ENCODE results near the gene CACNA1E. TPM values are rescaled to one million over a fixed set of nuclear protein-coding genes. Genes with fewer than 3 reads are reported as not detected.

CACNA1E gene
- polyA plus RNA-seq, 6 donors from 2014 or later: not detected

DNA sequence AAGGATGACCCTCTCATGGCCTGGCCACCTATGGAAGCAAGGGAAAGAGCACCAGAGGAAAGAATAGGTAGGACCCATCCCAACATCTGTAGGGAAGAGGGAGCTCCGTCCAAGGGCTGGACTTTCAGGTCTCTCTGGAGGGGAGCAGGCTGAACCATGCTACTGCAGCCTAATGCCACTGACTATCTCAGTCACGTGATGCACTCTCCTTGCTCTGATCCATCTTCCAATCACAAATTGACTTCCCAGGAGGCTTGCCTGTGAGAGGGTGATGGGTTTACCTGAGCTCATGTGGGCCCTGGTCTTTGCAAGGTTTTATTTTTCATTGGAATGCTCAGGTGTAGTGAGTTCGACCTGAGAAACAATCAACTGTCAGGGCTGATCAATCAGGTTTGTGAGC lies 128.8 kb downstream of the CACNA1E start:
- Mint-ChIP-seq H3K27ac (no peak overlapping the region), H3K4me1 (no peaks in the 10 kb centered on the region), H3K27me3 (no peaks in the 10 kb centered on the region), H3K36me3 (no peaks in the 10 kb centered on the region), H3K4me3 (no peak overlapping the region), H3K9me3 (peaks cover 0 to 10% (median 6%) of the 10 kb centered on the region in 7 donors)
- ATAC-seq (ENCODE audit: low read depth in 2 of 2) (no peak), DNase-seq (no peak)

GRCh38 chr1:181618559-181618958 lies 135.2 kb downstream of the CACNA1E start:
- peaks cover 0 to 9% (median 5%) of the 10 kb centered on the region in 7 donors for H3K9me3 Mint-ChIP-seq
- H3K27ac Mint-ChIP-seq: no peak overlapping the region
- H3K4me1 Mint-ChIP-seq: no peaks in the 10 kb centered on the region
- peaks cover 0 to 9% (median 5%) of the 10 kb centered on the region in 3 donors for H3K27me3 Mint-ChIP-seq
- H3K36me3 Mint-ChIP-seq: peaks cover 0 to 8% of the 10 kb centered on the region in 2 donors
- DNase-seq (no peak), ATAC-seq (ENCODE audit: low read depth in 2 of 2) (no peak)
- no peak overlapping the region for H3K4me3 Mint-ChIP-seq

GRCh38 chr1:181620183-181620582 lies 136.9 kb downstream of the CACNA1E start:
- Mint-ChIP-seq H3K4me1 (no peaks in the 10 kb centered on the region), H3K4me3 (no peak overlapping the region), H3K36me3 (peaks cover 0 to 8% of the 10 kb centered on the region in 2 donors), H3K27me3 (peaks cover 0 to 9% (median 5%) of the 10 kb centered on the region in 3 donors), H3K9me3 (peaks cover 0 to 5% (median 0%) of the 10 kb centered on the region in 7 donors), H3K27ac (no peak overlapping the region)
- ATAC-seq (ENCODE audit: low read depth in 2 of 2) (no peak), DNase-seq (no peak)

DNA sequence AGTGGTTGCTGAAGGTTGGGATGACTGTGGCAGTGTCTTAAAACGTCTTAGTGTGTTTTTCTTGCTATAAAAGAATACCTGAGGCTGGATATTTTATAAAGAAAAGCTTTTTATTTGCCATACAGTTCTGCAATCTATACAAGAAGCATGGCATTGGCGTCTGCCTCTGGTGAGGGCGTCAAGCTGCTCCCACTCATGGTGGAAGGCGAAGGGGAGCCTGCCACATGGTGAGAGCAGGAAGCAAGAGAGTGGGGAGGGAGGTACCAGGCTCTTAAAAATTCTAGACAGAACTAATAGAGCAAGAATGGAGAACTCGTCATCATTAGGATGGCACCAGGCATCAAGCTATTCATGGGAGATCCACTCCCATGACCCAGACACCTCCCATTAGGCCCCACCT lies 140.5 kb downstream of the CACNA1E start:
- DNase-seq (no peak), ATAC-seq (ENCODE audit: low read depth in 2 of 2) (no peak)
- H3K9me3 Mint-ChIP-seq: no peaks in the 10 kb centered on the region
- H3K4me3 Mint-ChIP-seq: no peak overlapping the region
- H3K27me3 Mint-ChIP-seq: peaks cover 3 to 8% (median 7%) of the 10 kb centered on the region in 3 donors
- no peaks in the 10 kb centered on the region for H3K36me3 Mint-ChIP-seq
- no peaks in the 10 kb centered on the region for H3K4me1 Mint-ChIP-seq
- no peak overlapping the region for H3K27ac Mint-ChIP-seq

- H3K27me3 Mint-ChIP-seq: peaks cover 3 to 12% (median 11%) of the 10 kb centered on the region in 3 donors
- no peaks in the 10 kb centered on the region for H3K36me3 Mint-ChIP-seq
- DNase-seq: no peak
- no peaks in the 10 kb centered on the region for H3K9me3 Mint-ChIP-seq
- H3K27ac Mint-ChIP-seq: no peak overlapping the region
- H3K4me3 Mint-ChIP-seq: no peak overlapping the region
- H3K4me1 Mint-ChIP-seq: no peaks in the 10 kb centered on the region
- no peak for ATAC-seq (ENCODE audit: low read depth in 2 of 2)
Measured at GRCh38 chr1:181626279-181626938, 143.1 kb downstream of the CACNA1E start.

DNA sequence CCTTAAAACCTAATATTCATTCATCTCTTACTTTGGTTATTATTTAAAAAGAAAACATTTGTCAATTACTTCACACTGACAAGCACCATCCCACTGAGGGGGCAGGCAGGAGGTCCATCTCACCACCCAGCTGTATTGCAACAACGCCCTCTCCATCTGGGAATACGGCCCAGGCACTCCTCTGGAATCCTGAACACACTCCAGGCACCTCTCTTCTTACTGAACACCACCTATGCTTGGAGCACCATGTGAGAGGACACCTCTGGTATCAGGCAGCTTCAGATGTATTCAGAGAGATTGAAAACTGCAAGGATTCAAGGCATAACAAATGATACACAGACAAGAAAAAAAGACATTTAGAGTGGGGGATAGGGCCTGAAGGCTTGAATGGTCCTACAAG lies 147.1 kb downstream of the CACNA1E start:
- Mint-ChIP-seq H3K27ac (no peak overlapping the region), H3K27me3 (peaks cover 3 to 25% (median 17%) of the 10 kb centered on the region in 3 donors)
- no peak for ATAC-seq (ENCODE audit: low read depth in 2 of 2)

DNA sequence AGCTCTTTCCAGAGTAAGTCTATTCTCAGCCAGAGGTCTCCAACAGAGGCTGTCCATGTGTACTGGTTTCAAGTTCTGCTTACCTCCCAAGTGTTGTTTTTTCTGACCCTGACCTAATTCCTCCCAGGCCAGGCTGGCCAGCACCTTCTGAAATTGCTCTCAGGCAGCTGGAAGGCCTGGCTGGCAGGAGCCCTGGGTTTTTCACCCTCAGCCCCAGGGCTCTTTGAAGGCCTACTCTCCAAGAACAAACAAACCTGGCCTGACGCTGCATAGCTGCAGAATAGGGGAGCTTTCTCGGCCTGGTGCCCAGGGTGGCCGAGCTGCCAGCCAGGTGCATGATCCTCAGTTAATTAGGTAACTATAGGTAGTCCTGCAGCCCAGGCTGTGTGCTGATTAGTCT lies 147.5 kb downstream of the CACNA1E start:
- Mint-ChIP-seq H3K4me1 (no peaks in the 10 kb centered on the region), H3K27ac (no peak overlapping the region), H3K36me3 (no peaks in the 10 kb centered on the region), H3K4me3 (no peak overlapping the region), H3K9me3 (peaks cover 0 to 2% (median 0%) of the 10 kb centered on the region in 7 donors), H3K27me3 (peaks cover 3 to 25% (median 17%) of the 10 kb centered on the region in 3 donors)
- no peak for DNase-seq
- ATAC-seq (ENCODE audit: low read depth in 2 of 2): no peak

More for the DNA sequence above, 147.1 kb downstream of the CACNA1E start:
- DNase-seq: no peak
- H3K4me3 Mint-ChIP-seq: no peak overlapping the region
- H3K9me3 Mint-ChIP-seq: peaks cover 0 to 2% (median 0%) of the 10 kb centered on the region in 7 donors
- no peaks in the 10 kb centered on the region for H3K36me3 Mint-ChIP-seq
- no peaks in the 10 kb centered on the region for H3K4me1 Mint-ChIP-seq

DNA sequence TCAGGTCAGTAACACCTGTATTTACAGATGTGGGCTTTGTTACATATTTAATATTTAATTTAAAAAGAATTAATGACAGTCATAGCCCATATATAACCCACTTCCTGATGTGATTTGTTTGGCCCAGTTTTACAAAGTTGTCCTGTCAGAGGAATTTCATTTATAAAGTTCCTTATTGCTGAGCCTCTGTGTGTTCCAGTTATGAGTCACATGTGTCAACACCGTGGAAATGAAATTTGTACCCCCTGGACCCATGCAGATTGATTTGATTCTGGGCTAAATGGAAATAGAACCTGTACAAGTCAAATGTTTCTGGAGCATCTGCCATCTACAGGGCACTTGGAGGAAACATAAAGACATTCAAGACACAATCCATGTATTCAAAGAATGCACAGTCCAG lies 149.2 kb downstream of the CACNA1E start:
- H3K9me3 Mint-ChIP-seq: peaks cover 0 to 2% (median 0%) of the 10 kb centered on the region in 7 donors

GRCh38 chr1:181632960-181633359 lies 149.6 kb downstream of the CACNA1E start:
- H3K9me3 Mint-ChIP-seq: peaks cover 0 to 2% (median 0%) of the 10 kb centered on the region in 7 donors
- ATAC-seq (ENCODE audit: low read depth in 2 of 2) (no peak), DNase-seq (no peak)
- H3K4me1 Mint-ChIP-seq: no peaks in the 10 kb centered on the region
- H3K27ac Mint-ChIP-seq: no peak overlapping the region
- H3K36me3 Mint-ChIP-seq: no peaks in the 10 kb centered on the region
- H3K27me3 Mint-ChIP-seq: peaks cover 0 to 21% (median 12%) of the 10 kb centered on the region in 3 donors
- no peak overlapping the region for H3K4me3 Mint-ChIP-seq

More for the DNA sequence above, 149.2 kb downstream of the CACNA1E start:
- Mint-ChIP-seq H3K27me3 (peaks cover 0 to 17% (median 12%) of the 10 kb centered on the region in 3 donors), H3K27ac (no peak overlapping the region), H3K4me1 (no peaks in the 10 kb centered on the region), H3K36me3 (no peaks in the 10 kb centered on the region), H3K4me3 (no peak overlapping the region)
- ATAC-seq (ENCODE audit: low read depth in 2 of 2) (no peak), DNase-seq (no peak)

GRCh38 chr1:181635110-181635509 lies 151.8 kb downstream of the CACNA1E start:
- H3K27ac Mint-ChIP-seq: no peak overlapping the region

DNA sequence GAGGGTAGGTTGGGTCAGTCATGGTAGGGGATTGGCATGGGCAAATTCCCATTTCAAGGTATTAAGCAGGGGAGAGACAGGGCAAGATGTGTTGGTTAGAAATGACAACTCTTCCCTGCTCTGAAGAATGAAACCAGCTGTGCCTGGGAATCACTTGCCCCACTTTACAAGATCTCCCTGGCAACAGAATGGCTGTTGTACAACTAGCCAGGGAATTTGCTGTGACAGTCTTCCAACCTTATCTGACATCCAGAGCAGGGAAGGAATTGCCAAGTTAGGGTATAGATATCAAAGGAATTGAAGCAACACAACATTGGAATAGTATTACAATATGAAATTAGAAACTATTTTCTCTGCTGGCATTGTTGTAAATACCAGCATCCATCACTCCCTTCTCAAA lies 154.7 kb downstream of the CACNA1E start:
- no peak overlapping the region for H3K4me3 Mint-ChIP-seq
- H3K9me3 Mint-ChIP-seq: peaks cover 0 to 5% (median 3%) of the 10 kb centered on the region in 7 donors
- DNase-seq: no peak
- H3K27ac Mint-ChIP-seq: no peak overlapping the region
- no peaks in the 10 kb centered on the region for H3K4me1 Mint-ChIP-seq
- H3K36me3 Mint-ChIP-seq: no peaks in the 10 kb centered on the region
- peaks cover 7 to 24% (median 11%) of the 10 kb centered on the region in 3 donors for H3K27me3 Mint-ChIP-seq
- ATAC-seq (ENCODE audit: low read depth in 2 of 2): no peak

More at GRCh38 chr1:181635110-181635509, 151.8 kb downstream of the CACNA1E start:
- no peaks in the 10 kb centered on the region for H3K4me1 Mint-ChIP-seq
- ATAC-seq (ENCODE audit: low read depth in 2 of 2) (no peak), DNase-seq (no peak)
- H3K36me3 Mint-ChIP-seq: no peaks in the 10 kb centered on the region
- H3K9me3 Mint-ChIP-seq: peaks cover 0 to 5% (median 1%) of the 10 kb centered on the region in 7 donors
- H3K27me3 Mint-ChIP-seq: peaks cover 3 to 22% (median 7%) of the 10 kb centered on the region in 3 donors
- H3K4me3 Mint-ChIP-seq: no peak overlapping the region

GRCh38 chr1:181640956-181641355 lies 157.6 kb downstream of the CACNA1E start:
- DNase-seq: no peak
- peaks cover 4 to 32% (median 7%) of the 10 kb centered on the region in 3 donors for H3K27me3 Mint-ChIP-seq
- H3K4me1 Mint-ChIP-seq: no peaks in the 10 kb centered on the region
- H3K4me3 Mint-ChIP-seq: no peak overlapping the region
- no peak overlapping the region for H3K27ac Mint-ChIP-seq
- no peak for ATAC-seq (ENCODE audit: low read depth in 2 of 2)
- no peaks in the 10 kb centered on the region for H3K36me3 Mint-ChIP-seq
- H3K9me3 Mint-ChIP-seq: peaks cover 0 to 5% (median 2%) of the 10 kb centered on the region in 7 donors

GRCh38 chr1:181643631-181644030 lies 160.3 kb downstream of the CACNA1E start:
- Mint-ChIP-seq H3K27me3 (peaks cover 4 to 26% (median 6%) of the 10 kb centered on the region in 3 donors), H3K36me3 (no peaks in the 10 kb centered on the region), H3K4me3 (no peak overlapping the region), H3K9me3 (peaks cover 0 to 5% (median 2%) of the 10 kb centered on the region in 7 donors), H3K4me1 (no peaks in the 10 kb centered on the region), H3K27ac (no peak overlapping the region)
- DNase-seq: no peak
- ATAC-seq (ENCODE audit: low read depth in 2 of 2): no peak

GRCh38 chr1:181645171-181645570 lies 161.9 kb downstream of the CACNA1E start:
- Mint-ChIP-seq H3K27me3 (peaks cover 9 to 40% (median 11%) of the 10 kb centered on the region in 3 donors), H3K27ac (no peak overlapping the region), H3K36me3 (no peaks in the 10 kb centered on the region), H3K9me3 (peaks cover 0 to 2% (median 0%) of the 10 kb centered on the region in 7 donors), H3K4me3 (no peak overlapping the region), H3K4me1 (no peaks in the 10 kb centered on the region)
- DNase-seq (no peak), ATAC-seq (ENCODE audit: low read depth in 2 of 2) (no peak)

Measured in naive B cell (primary cell).